ENCODE results near the gene LYRM1. TPM values are rescaled to one million over a fixed set of nuclear protein-coding genes. Genes with fewer than 3 reads are reported as not detected.
"Not testable (repeated sequence)": the region's sequence is repeated elsewhere in the genome, so short reads cannot be mapped to it uniquely, and the experiment has no call there.

The LYRM1 gene
- total and polyA plus RNA-seq, 3 donors from 2014 or later: 30.2 to 87.2 (median 43.0) TPM

GRCh38 chr16:20968765-20969164 is 68.2 kb downstream of the LYRM1 start:
- Histone ChIP-seq H3K36me3 (ENCODE audit: low read depth, missing control alignments) (no peaks in the 10 kb centered on the region), H3K9me3 (no peaks in the 10 kb centered on the region), H3K27ac (no peak overlapping the region), H3K4me1 (no peaks in the 10 kb centered on the region), H3K27me3 (no peaks in the 10 kb centered on the region), H3K4me3 (no peak overlapping the region)
- no peak for DNase-seq
- TF ChIP-seq CTCF (IDR thresholded peaks at IDR 0.05) (no peak), POLR2A (IDR thresholded peaks at IDR 0.05) (no peak)
- WGBS, 2 donors: 65 to 66% methylated on average over 3 of the region's 3 CpGs
- intact Hi-C loops (cut with DNase I; ENCODE audit: low total_unique reads): no loop called here

GRCh38 chr16:20969386-20969785 is 68.8 kb downstream of the LYRM1 start:
- intact Hi-C loops (cut with DNase I; ENCODE audit: low total_unique reads): no loop called here
- no peaks in the 10 kb centered on the region for H3K36me3 ChIP-seq (ENCODE audit: low read depth, missing control alignments)
- DNase-seq: no peak
- no peak overlapping the region for H3K27ac ChIP-seq
- H3K27me3 ChIP-seq: no peaks in the 10 kb centered on the region
- H3K9me3 ChIP-seq: no peaks in the 10 kb centered on the region
- H3K4me3 ChIP-seq: no peak overlapping the region
- H3K4me1 ChIP-seq: no peaks in the 10 kb centered on the region
- TF ChIP-seq POLR2A (IDR thresholded peaks at IDR 0.05) (no peak), CTCF (IDR thresholded peaks at IDR 0.05) (no peak)
- WGBS, 2 donors: 83 to 94% methylated on average over 5 of the region's 5 CpGs

- H3K36me3 ChIP-seq (ENCODE audit: low read depth, missing control alignments): no peaks in the 10 kb centered on the region
- WGBS, 2 donors: 86 to 91% methylated on average over 6 to 8 of the region's 8 CpGs
- H3K27ac ChIP-seq: no peak overlapping the region
- TF ChIP-seq POLR2A (IDR thresholded peaks at IDR 0.05) (no peak), CTCF (IDR thresholded peaks at IDR 0.05) (no peak)
- no peaks in the 10 kb centered on the region for H3K9me3 ChIP-seq
- intact Hi-C loops (cut with DNase I; ENCODE audit: low total_unique reads): no loop called here
- H3K4me1 ChIP-seq: no peaks in the 10 kb centered on the region
- H3K4me3 ChIP-seq: no peak overlapping the region
- H3K27me3 ChIP-seq: no peaks in the 10 kb centered on the region
- DNase-seq: no peak
These were observed 70.8 kb downstream of the LYRM1 start for GRCh38 chr16:20971401-20971800.

GRCh38 chr16:20973201-20973600 is 72.6 kb downstream of the LYRM1 start:
- H3K4me1 ChIP-seq; DNase-seq; H3K27ac ChIP-seq; H3K9me3 ChIP-seq; H3K27me3 ChIP-seq; intact Hi-C loops (cut with DNase I; ENCODE audit: low total_unique reads); H3K36me3 ChIP-seq (ENCODE audit: low read depth, missing control alignments); H3K4me3 ChIP-seq: not testable (repeated sequence)
- WGBS, 2 donors: 92 to 98% methylated on average over 4 of the region's 4 CpGs

Other genes starting within 250 kb of the LYRM1 start
- 10 to 100 TPM in 1 of 2 donors, 1 to 10 TPM in 1; 8.7 to 10.4 TPM for gene ACSM1, start 203.1 kb upstream of the LYRM1 start, total RNA-seq
- gene ACSM1, start 203.1 kb upstream of the LYRM1 start, polyA plus RNA-seq (ENCODE audit: insufficient read depth, low read depth, low replicate concordance): 7.0 TPM
- gene THUMPD1, start 159.0 kb upstream of the LYRM1 start, total RNA-seq: 100 to 1,000 TPM; 100 to 111 TPM
- 35.0 TPM for gene THUMPD1, start 159.0 kb upstream of the LYRM1 start, polyA plus RNA-seq (ENCODE audit: insufficient read depth, low read depth, low replicate concordance)
- gene ACSM3, start 136.8 kb upstream of the LYRM1 start, total RNA-seq: 100 to 1,000 TPM in 1 of 2 donors, 10 to 100 TPM in 1; 68.0 to 120 TPM
- gene ACSM3, start 136.8 kb upstream of the LYRM1 start, polyA plus RNA-seq (ENCODE audit: insufficient read depth, low read depth, low replicate concordance): 41.1 TPM
- gene ERI2, start 94.3 kb upstream of the LYRM1 start, total RNA-seq: 10 to 100 TPM; 66.5 to 71.1 TPM
- 42.9 TPM for gene ERI2, start 94.3 kb upstream of the LYRM1 start, polyA plus RNA-seq (ENCODE audit: insufficient read depth, low read depth, low replicate concordance)
- gene REXO5, start 94.2 kb upstream of the LYRM1 start, total RNA-seq: 100 to 1,000 TPM; 228 to 234 TPM
- gene REXO5, start 94.2 kb upstream of the LYRM1 start, polyA plus RNA-seq (ENCODE audit: insufficient read depth, low read depth, low replicate concordance): 991 TPM
- gene DCUN1D3, start 413 bp upstream of the LYRM1 start, total RNA-seq: 10 to 100 TPM; 15.2 to 16.5 TPM
- 19.5 TPM for gene DCUN1D3, start 413 bp upstream of the LYRM1 start, polyA plus RNA-seq (ENCODE audit: insufficient read depth, low read depth, low replicate concordance)

All from testis (tissue), 3 donors.